Stomach (tissue), 4 donors: ENCODE measurements around the gene OR2T1.

ENCODE experiments used
- CTCF ChIP-seq, 7 experiments: fragments of 450-650 bp in 4 of 7; fragments of 200-600 bp in 3 of 7; sonication (generic) in 3 of 7; IDR thresholded peaks; one replicate each; pipeline ENCODE4 v1.5.1; 2016 to 2019; ENCODE audit warnings: antibody characterized with exemption in 7 of 7, control low read depth in 2 of 7, mild to moderate bottlenecking in 1 of 7
- EP300 ChIP-seq: sonication (generic); formaldehyde crosslinking; IDR thresholded peaks from one replicate; pipeline ENCODE4 v1.6.1; 2017; ENCODE audit warnings: antibody characterized with exemption
- POLR2A ChIP-seq, 4 donors: fragments of 450-650 bp; IDR thresholded peaks; one replicate each; pipeline ENCODE4 v1.6.1; 2016; ENCODE audit warnings: antibody characterized with exemption in 4 of 4, control low read depth in 2 of 4, mild to moderate bottlenecking in 1 of 4, moderate library complexity in 1 of 4

GRCh38 chr1:248361121-248361715 is 41.6 kb upstream of the OR2T1 start, which contains the start of gene OR2T4:
- TF ChIP-seq CTCF (IDR thresholded peaks at IDR 0.05): no peak
- TF ChIP-seq POLR2A (IDR thresholded peaks at IDR 0.05): no peak
- no peak for TF ChIP-seq EP300
